ENCODE results near the gene DCLK2.

The DCLK2 gene

DNA sequence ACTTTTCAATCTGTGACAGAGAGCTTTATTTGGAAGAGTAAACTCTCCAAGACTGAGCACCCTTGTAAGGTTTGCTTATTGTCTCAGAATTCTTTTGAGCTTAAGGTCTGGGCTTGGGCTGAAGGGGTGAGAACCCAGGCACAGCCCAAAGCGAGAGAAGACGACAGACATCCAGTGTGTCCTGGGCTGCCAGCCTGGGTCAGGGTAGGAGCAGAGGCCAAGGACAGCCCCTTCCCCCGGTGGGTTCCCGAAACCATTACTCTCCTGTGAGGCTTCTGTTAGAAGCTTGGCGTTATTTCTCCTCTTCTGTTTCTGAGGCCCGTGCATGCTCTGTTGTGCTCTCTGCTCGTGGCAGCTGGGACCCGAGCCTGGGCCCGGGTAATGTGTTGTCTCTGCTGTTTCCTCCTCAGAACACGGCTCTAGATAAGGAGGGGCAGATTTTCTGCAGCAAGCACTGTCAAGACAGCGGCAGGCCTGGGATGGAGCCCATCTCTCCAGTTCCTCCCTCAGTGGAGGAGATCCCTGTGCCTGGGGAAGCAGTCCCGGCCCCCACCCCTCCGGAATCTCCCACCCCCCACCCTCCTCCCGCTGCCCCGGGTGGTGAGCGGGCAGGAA, 177.5 kb downstream of the DCLK2 start:
- Histone ChIP-seq H3K27ac (ENCODE audit: low read depth, low read length) (no peak overlapping the region), H3K4me2 (ENCODE audit: low read depth, low read length, poor library complexity, severe bottlenecking) (no peak overlapping the region), H3K4me3 (ENCODE audit: insufficient read depth, low read length, poor library complexity, severe bottlenecking) (no peak overlapping the region), H4K20me1 (ENCODE audit: low read depth, low read length) (no peaks in the 10 kb centered on the region), H3K79me2 (ENCODE audit: insufficient read depth, low read length) (no peaks in the 10 kb centered on the region), H3K9me3 (ENCODE audit: insufficient read depth, low read length) (no peaks in the 10 kb centered on the region), H3K9me2 (replicated peaks; ENCODE audit: insufficient read depth, low read length) (no peaks in the 10 kb centered on the region), H2AFZ (ENCODE audit: low read depth, low read length, severe bottlenecking) (no peak overlapping the region), H3K9ac (ENCODE audit: low read length) (no peak overlapping the region), H3K36me3 (ENCODE audit: low read length) (no peaks in the 10 kb centered on the region), H3F3A (ENCODE audit: insufficient read depth) (no peaks in the 10 kb centered on the region), H3K27me3 (ENCODE audit: low read length) (no peaks in the 10 kb centered on the region)
- TF ChIP-seq EZH2phosphoT487 (conservative IDR thresholded peaks at IDR 0.05; ENCODE audit: low read length) (no peak), CTCF (IDR thresholded peaks at IDR 0.05; ENCODE audit: insufficient read depth, low read length, poor library complexity, severe bottlenecking) (no peak)

- H4K20me1 ChIP-seq (ENCODE audit: low read depth, low read length): no peaks in the 10 kb centered on the region
- H3K4me3 ChIP-seq (ENCODE audit: insufficient read depth, low read length, poor library complexity, severe bottlenecking): no peak overlapping the region
- H3K36me3 ChIP-seq (ENCODE audit: low read length): no peaks in the 10 kb centered on the region
- no peaks in the 10 kb centered on the region for H3K9me2 ChIP-seq (replicated peaks; ENCODE audit: insufficient read depth, low read length)
- no peak overlapping the region for H3K9ac ChIP-seq (ENCODE audit: low read length)
- H3K27me3 ChIP-seq (ENCODE audit: low read length): no peaks in the 10 kb centered on the region
- H2AFZ ChIP-seq (ENCODE audit: low read depth, low read length, severe bottlenecking): no peak overlapping the region
- no peak overlapping the region for H3K4me2 ChIP-seq (ENCODE audit: low read depth, low read length, poor library complexity, severe bottlenecking)
- TF ChIP-seq EZH2phosphoT487 (conservative IDR thresholded peaks at IDR 0.05; ENCODE audit: low read length) (no peak), CTCF (IDR thresholded peaks at IDR 0.05; ENCODE audit: insufficient read depth, low read length, poor library complexity, severe bottlenecking) (no peak)
- H3K27ac ChIP-seq (ENCODE audit: low read depth, low read length): no peak overlapping the region
- no peaks in the 10 kb centered on the region for H3K9me3 ChIP-seq (ENCODE audit: insufficient read depth, low read length)
- H3K79me2 ChIP-seq (ENCODE audit: insufficient read depth, low read length): no peaks in the 10 kb centered on the region
- no peaks in the 10 kb centered on the region for H3F3A ChIP-seq (ENCODE audit: insufficient read depth)
These were observed 178.0 kb downstream of the DCLK2 start for GRCh38 chr4:150256225-150256620.

DNA sequence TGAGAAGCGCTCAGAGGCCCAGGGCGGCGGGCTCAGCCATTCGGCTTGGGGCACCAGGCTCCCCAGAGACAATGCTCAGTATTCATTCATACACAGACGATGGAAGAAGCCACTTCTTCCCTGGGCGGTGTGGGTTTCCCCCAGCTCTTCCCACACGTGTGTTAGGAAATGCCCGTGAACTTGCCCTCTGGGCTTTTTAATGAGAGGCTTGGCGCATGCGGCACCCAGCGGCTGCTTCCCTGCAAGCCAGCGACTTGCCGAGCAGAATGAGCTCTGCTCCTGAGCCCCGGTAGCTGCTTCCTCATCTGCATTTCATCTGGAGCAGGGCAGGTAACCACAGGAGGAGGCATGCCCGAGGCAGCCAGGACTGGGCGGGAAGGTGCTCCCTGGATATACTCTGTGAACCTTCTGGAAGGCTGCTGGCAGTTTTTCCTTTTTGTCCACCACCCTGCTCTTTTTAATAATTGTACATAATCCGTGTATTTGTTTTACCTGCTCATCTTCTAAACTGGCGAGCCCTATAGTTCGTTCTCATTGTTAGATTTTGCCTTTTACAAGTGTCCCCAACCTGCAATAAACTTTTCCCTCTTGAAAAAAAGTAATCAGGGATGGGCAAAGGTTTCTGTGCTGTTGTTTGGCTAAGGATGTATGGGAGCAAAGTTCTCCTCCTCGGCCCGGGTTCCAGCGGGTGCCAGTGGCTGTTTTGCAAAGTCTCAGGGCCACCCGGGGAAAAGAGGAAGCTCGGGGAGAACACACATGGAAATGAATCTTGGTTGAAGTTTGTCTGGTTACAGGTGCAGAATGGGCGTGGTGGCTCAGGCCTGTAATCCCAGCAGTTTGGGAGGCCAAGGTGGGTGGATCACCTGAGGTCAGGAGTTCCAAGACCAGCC, 178.8 kb downstream of the DCLK2 start:
- Histone ChIP-seq H3K36me3 (ENCODE audit: low read length) (no peaks in the 10 kb centered on the region), H3K27ac (ENCODE audit: low read depth, low read length) (no peak overlapping the region), H3F3A (ENCODE audit: insufficient read depth) (no peaks in the 10 kb centered on the region), H4K20me1 (ENCODE audit: low read depth, low read length) (no peaks in the 10 kb centered on the region), H3K4me3 (ENCODE audit: insufficient read depth, low read length, poor library complexity, severe bottlenecking) (no peak overlapping the region), H3K9me3 (ENCODE audit: insufficient read depth, low read length) (no peaks in the 10 kb centered on the region), H2AFZ (ENCODE audit: low read depth, low read length, severe bottlenecking) (no peak overlapping the region), H3K4me2 (ENCODE audit: low read depth, low read length, poor library complexity, severe bottlenecking) (no peak overlapping the region), H3K9me2 (replicated peaks; ENCODE audit: insufficient read depth, low read length) (no peaks in the 10 kb centered on the region), H3K27me3 (ENCODE audit: low read length) (no peaks in the 10 kb centered on the region), H3K9ac (ENCODE audit: low read length) (no peak overlapping the region), H3K79me2 (ENCODE audit: insufficient read depth, low read length) (no peaks in the 10 kb centered on the region)
- TF ChIP-seq EZH2phosphoT487 (conservative IDR thresholded peaks at IDR 0.05; ENCODE audit: low read length) (no peak), CTCF (IDR thresholded peaks at IDR 0.05; ENCODE audit: insufficient read depth, low read length, poor library complexity, severe bottlenecking) (no peak)

Data from SU-DHL-6 (cell line).